Measurements from ENCODE around the gene CDK5. TPM values are rescaled to one million over a fixed set of nuclear protein-coding genes. Genes with fewer than 3 reads are reported as not detected.
A peak's percentile ranks its signal among the peaks of the same experiment; 100 is the strongest.

CDK5 gene
- total and polyA plus RNA-seq, 2 of the 13 experiments (the other 11 are each of a cell fraction or from before 2014, with no cell fraction given): 16.4 to 21.3 TPM

GRCh38 chr7:151080522-151081169 lies 22.9 kb upstream of the CDK5 start, which contains the start of gene FASTK (continued):
- TF ChIP-seq ELK4 (CRISPR knock-in tag; IDR thresholded peaks at IDR 0.05; ENCODE audit: borderline replicate concordance): no peak
- TF ChIP-seq TFE3 (CRISPR knock-in tag; IDR thresholded peaks at IDR 0.05): no peak
- no peak for TF ChIP-seq KDM4B (CRISPR knock-in tag; IDR thresholded peaks at IDR 0.05)
- no peak for TF ChIP-seq FOXA1 (IDR thresholded peaks at IDR 0.05)
- TF ChIP-seq FOXA1 (CRISPR knock-in tag; IDR thresholded peaks at IDR 0.05): no peak
- TF ChIP-seq ZNF710 (CRISPR knock-in tag; IDR thresholded peaks at IDR 0.05; ENCODE audit: borderline replicate concordance): 0 out of 2 replicates have a peak, but pooled peaks have one; percentile 68
- peak; percentile 35; the same call in 1 of the 2 replicates for TF ChIP-seq IRF9 (CRISPR knock-in tag; IDR thresholded peaks at IDR 0.05; ENCODE audit: borderline replicate concordance)
- TF ChIP-seq MYNN (CRISPR knock-in tag; IDR thresholded peaks at IDR 0.05; ENCODE audit: low read depth): no peak; the same call in 1 of the 2 replicates
- TF ChIP-seq POLR2G (IDR thresholded peaks at IDR 0.05; ENCODE audit: low read depth, low read length): peak; percentile 95
- peak; percentile 32; the same call in 1 of the 2 replicates for TF ChIP-seq ZNF556 (CRISPR knock-in tag; IDR thresholded peaks at IDR 0.05; ENCODE audit: borderline replicate concordance)
- TF ChIP-seq ZNF160 (CRISPR knock-in tag; IDR thresholded peaks at IDR 0.05): peak; percentile 23; the same call in 1 of the 2 replicates
- TF ChIP-seq SMARCC2 (IDR thresholded peaks at IDR 0.05): no peak
- peak; percentile 37; the same call in 1 of the 2 replicates for TF ChIP-seq ZNF761 (CRISPR knock-in tag; conservative IDR thresholded peaks at IDR 0.05)
- TF ChIP-seq HMG20B (CRISPR knock-in tag; conservative IDR thresholded peaks at IDR 0.05): no peak
- peak; percentile 65; the same call in 1 of the 2 replicates for TF ChIP-seq POGZ (CRISPR knock-in tag; IDR thresholded peaks at IDR 0.05)
- no peak for TF ChIP-seq MNT (IDR thresholded peaks at IDR 0.05)
- peak; percentile 29; the same call in 1 of the 2 replicates for TF ChIP-seq ZSCAN29 (CRISPR knock-in tag; conservative IDR thresholded peaks at IDR 0.05)
- no peak for TF ChIP-seq ZNF800 (CRISPR knock-in tag; IDR thresholded peaks at IDR 0.05)
- peak; percentile 83; the same call in 1 of the 3 replicates for TF ChIP-seq MXI1 (IDR thresholded peaks at IDR 0.05; ENCODE audit: borderline replicate concordance, low read depth, low read length)
- TF ChIP-seq ZNF430 (CRISPR knock-in tag; IDR thresholded peaks at IDR 0.05): peak; percentile 12; the same call in 1 of the 2 replicates
- no peak for TF ChIP-seq ZFP37 (CRISPR knock-in tag; IDR thresholded peaks at IDR 0.05; ENCODE audit: borderline replicate concordance)

Measured in HepG2 (cell line).